Measurements from ENCODE around the gene INSL3. TPM values are rescaled to one million over a fixed set of nuclear protein-coding genes. Genes with fewer than 3 reads are reported as not detected.

INSL3 gene
- total and polyA plus RNA-seq, 2 donors (not counting 1 experiment from before 2014, with no cell fraction given), result 3.4 to 3.6 TPM

GRCh38 chr19:17787274-17787913, 33.9 kb downstream of the INSL3 start:
- no peak overlapping the region for H3K27ac Mint-ChIP-seq
- no peaks in the 10 kb centered on the region for H3K9me3 Mint-ChIP-seq (ENCODE audit: insufficient read depth)
- Histone ChIP-seq H3K4me2 (replicated peaks; ENCODE audit: low read depth, low read length, poor library complexity, severe bottlenecking) (no peak overlapping the region), H3K9me3 (ENCODE audit: control extremely low read depth in 1 of 3, control insufficient read depth in 2 of 3, insufficient read depth in 1 of 3, low read length in 2 of 3) (peaks cover 0 to 7% (median 0%) of the 10 kb centered on the region in 3 donors), H3K36me3 (replicated peaks in 1 of 2; ENCODE audit: control extremely low read depth in 1 of 2, control insufficient read depth in 1 of 2, extremely low read depth in 1 of 2, insufficient read depth in 2 of 2, low read length in 1 of 2) (peaks cover 7 to 52% of the 10 kb centered on the region in 2 experiments), H4K20me1 (ENCODE audit: control insufficient read depth, insufficient read depth, low read length, poor library complexity, severe bottlenecking) (peaks cover 9% of the 10 kb centered on the region), H3K4me1 (ENCODE audit: control insufficient read depth in 2 of 2, insufficient read depth in 2 of 2, low read length in 2 of 2) (peaks cover 7 to 12% of the 10 kb centered on the region in 2 donors), H3K9ac (ENCODE audit: low read length) (no peak overlapping the region), H2AFZ (ENCODE audit: insufficient read depth, low read depth, low read length, poor library complexity, severe bottlenecking) (no peak overlapping the region), H3K27ac (ENCODE audit: low read length in 2 of 2) (no peak overlapping the region), H3K27me3 (replicated peaks in 1 of 4; ENCODE audit: control extremely low read depth in 1 of 4, control insufficient read depth in 3 of 4, insufficient read depth in 4 of 4, low read length in 3 of 4) (no peaks in the 10 kb centered on the region), H3K4me3 (ENCODE audit: control extremely low read depth in 1 of 5, extremely low read depth in 1 of 5, insufficient read depth in 1 of 5, low read depth in 2 of 5, low read length in 4 of 5) (no peak overlapping the region), H3K79me2 (ENCODE audit: control insufficient read depth, insufficient read depth, low read length) (no peaks in the 10 kb centered on the region)
- ChIA-PET POLR2A (interaction anchor here (0.6 to 0.7 kb wide), 3 partner anchors 11 to 285 kb away, joined by 4 to 6 read pairs (median 5); no protein-coding TSS in a partner anchor), CTCF (interaction anchor here (0.6 to 6.1 kb wide), 4 partner anchors 24 to 291 kb away, joined by 3 to 75 read pairs (median 5); no protein-coding TSS in a partner anchor)
- H3K4me3 Mint-ChIP-seq, result no peak overlapping the region
- peaks cover 20% of the 10 kb centered on the region for H3K4me1 Mint-ChIP-seq
- DNase-seq, result no peak
- TF ChIP-seq EZH2 (IDR thresholded peaks at IDR 0.05; ENCODE audit: borderline replicate concordance, insufficient read depth, low read depth, low read length, poor library complexity, severe bottlenecking) (no peak), CTCF (IDR thresholded peaks at IDR 0.05) (no peak)
- no peaks in the 10 kb centered on the region for H3K27me3 Mint-ChIP-seq
- intact Hi-C loops (cut with micrococcal nuclease), result no loop called here
- no peak for ATAC-seq (ENCODE audit: low read depth)
- WGBS (ENCODE audit: insufficient coverage), result 95% methylated on average over 12 of the region's 14 CpGs
